ENCODE data around the gene PMVK.
A peak's percentile ranks its signal among the peaks of the same experiment; 100 is the strongest.

The PMVK gene

GRCh38 chr1:154886281-154887015 lies 50.1 kb downstream of the PMVK start:
- no peak overlapping the region for H3K27ac Mint-ChIP-seq (ENCODE audit: low read depth)
- H3K4me3 Mint-ChIP-seq: no peak overlapping the region
- H3K9me3 Mint-ChIP-seq: no peaks in the 10 kb centered on the region
- no peaks in the 10 kb centered on the region for H3K36me3 Mint-ChIP-seq (ENCODE audit: insufficient read depth)
- DNase-seq (ENCODE audit: low spot score in 2 of 2): no peak
- ATAC-seq (replicated peaks; ENCODE audit: extremely low read depth, poor library complexity, severe bottlenecking): no peak
- no peaks in the 10 kb centered on the region for H3K4me1 Mint-ChIP-seq
- peaks cover 9% of the 10 kb centered on the region for H3K27me3 Mint-ChIP-seq

- DNase-seq (ENCODE audit: low spot score in 2 of 2) (no peak), ATAC-seq (replicated peaks; ENCODE audit: extremely low read depth, poor library complexity, severe bottlenecking) (no peak)
- Mint-ChIP-seq H3K36me3 (ENCODE audit: insufficient read depth) (no peaks in the 10 kb centered on the region), H3K9me3 (no peaks in the 10 kb centered on the region), H3K27ac (ENCODE audit: low read depth) (no peak overlapping the region), H3K27me3 (peaks cover 10% of the 10 kb centered on the region), H3K4me3 (no peak overlapping the region), H3K4me1 (no peaks in the 10 kb centered on the region)
These were observed 51.4 kb downstream of the PMVK start for GRCh38 chr1:154884869-154885701.

- DNase-seq (ENCODE audit: low spot score in 2 of 2) (no peak), ATAC-seq (replicated peaks; ENCODE audit: extremely low read depth, poor library complexity, severe bottlenecking) (no peak)
- no peak overlapping the region for H3K27ac Mint-ChIP-seq (ENCODE audit: low read depth)
- no peaks in the 10 kb centered on the region for H3K9me3 Mint-ChIP-seq
- no peak overlapping the region for H3K4me3 Mint-ChIP-seq
- H3K4me1 Mint-ChIP-seq: no peaks in the 10 kb centered on the region
- H3K36me3 Mint-ChIP-seq (ENCODE audit: insufficient read depth): no peaks in the 10 kb centered on the region
- peaks cover 10% of the 10 kb centered on the region for H3K27me3 Mint-ChIP-seq
These were observed 52.3 kb downstream of the PMVK start for GRCh38 chr1:154883919-154884868.

GRCh38 chr1:154881820-154882535 lies 54.5 kb downstream of the PMVK start:
- Mint-ChIP-seq H3K9me3 (no peaks in the 10 kb centered on the region), H3K36me3 (ENCODE audit: insufficient read depth) (no peaks in the 10 kb centered on the region), H3K4me1 (no peaks in the 10 kb centered on the region), H3K4me3 (no peak overlapping the region), H3K27ac (ENCODE audit: low read depth) (no peak overlapping the region), H3K27me3 (peaks cover 10% of the 10 kb centered on the region)
- ATAC-seq (replicated peaks; ENCODE audit: extremely low read depth, poor library complexity, severe bottlenecking) (no peak), DNase-seq (ENCODE audit: low spot score in 2 of 2) (no peak)

GRCh38 chr1:154880671-154881070 lies 55.8 kb downstream of the PMVK start:
- DNase-seq (ENCODE audit: low spot score in 2 of 2) (no peak), ATAC-seq (replicated peaks; ENCODE audit: extremely low read depth, poor library complexity, severe bottlenecking) (no peak)
- Mint-ChIP-seq H3K27me3 (peaks cover 10% of the 10 kb centered on the region), H3K9me3 (no peaks in the 10 kb centered on the region), H3K27ac (ENCODE audit: low read depth) (no peak overlapping the region), H3K4me1 (no peaks in the 10 kb centered on the region), H3K4me3 (no peak overlapping the region), H3K36me3 (ENCODE audit: insufficient read depth) (no peaks in the 10 kb centered on the region)

GRCh38 chr1:154879038-154879421 lies 57.5 kb downstream of the PMVK start:
- H3K27ac Mint-ChIP-seq (ENCODE audit: low read depth): no peak overlapping the region
- peaks cover 10% of the 10 kb centered on the region for H3K27me3 Mint-ChIP-seq
- DNase-seq (ENCODE audit: low spot score in 2 of 2): no peak
- H3K4me1 Mint-ChIP-seq: no peaks in the 10 kb centered on the region
- ATAC-seq (replicated peaks; ENCODE audit: extremely low read depth, poor library complexity, severe bottlenecking): no peak
- no peak overlapping the region for H3K4me3 Mint-ChIP-seq
- H3K36me3 Mint-ChIP-seq (ENCODE audit: insufficient read depth): peaks cover 2% of the 10 kb centered on the region
- H3K9me3 Mint-ChIP-seq: no peaks in the 10 kb centered on the region

GRCh38 chr1:154878371-154879037 lies 58.0 kb downstream of the PMVK start:
- Mint-ChIP-seq H3K9me3 (no peaks in the 10 kb centered on the region), H3K27ac (ENCODE audit: low read depth) (no peak overlapping the region), H3K4me1 (no peaks in the 10 kb centered on the region), H3K4me3 (no peak overlapping the region), H3K36me3 (ENCODE audit: insufficient read depth) (peaks cover 2% of the 10 kb centered on the region), H3K27me3 (peaks cover 10% of the 10 kb centered on the region)
- DNase-seq (ENCODE audit: low spot score in 2 of 2) (peak; percentile 52 to 57), ATAC-seq (replicated peaks; ENCODE audit: extremely low read depth, poor library complexity, severe bottlenecking) (peak; percentile 56)

- no peak for ATAC-seq (replicated peaks; ENCODE audit: extremely low read depth, poor library complexity, severe bottlenecking)
- Mint-ChIP-seq H3K36me3 (ENCODE audit: insufficient read depth) (peaks cover 2% of the 10 kb centered on the region), H3K27ac (ENCODE audit: low read depth) (no peak overlapping the region), H3K27me3 (peaks cover 10% of the 10 kb centered on the region), H3K9me3 (no peaks in the 10 kb centered on the region), H3K4me1 (no peaks in the 10 kb centered on the region), H3K4me3 (no peak overlapping the region)
- DNase-seq (ENCODE audit: low spot score in 2 of 2): no peak
These were observed 59.0 kb downstream of the PMVK start for GRCh38 chr1:154877370-154877974.

GRCh38 chr1:154876842-154877369 lies 59.6 kb downstream of the PMVK start:
- H3K27me3 Mint-ChIP-seq: peaks cover 6% of the 10 kb centered on the region
- DNase-seq (ENCODE audit: low spot score in 2 of 2) (no peak), ATAC-seq (replicated peaks; ENCODE audit: extremely low read depth, poor library complexity, severe bottlenecking) (no peak)
- H3K9me3 Mint-ChIP-seq: no peaks in the 10 kb centered on the region
- H3K4me1 Mint-ChIP-seq: no peaks in the 10 kb centered on the region
- peaks cover 2% of the 10 kb centered on the region for H3K36me3 Mint-ChIP-seq (ENCODE audit: insufficient read depth)
- no peak overlapping the region for H3K27ac Mint-ChIP-seq (ENCODE audit: low read depth)
- no peak overlapping the region for H3K4me3 Mint-ChIP-seq

Measured in central memory CD8-positive, alpha-beta T cell (primary cell).